ENCODE data around the gene MRFAP1.

GRCh38 chr4:6620296-6620695, 20.2 kb upstream of the MRFAP1 start:
- TF ChIP-seq, protein P1, sequence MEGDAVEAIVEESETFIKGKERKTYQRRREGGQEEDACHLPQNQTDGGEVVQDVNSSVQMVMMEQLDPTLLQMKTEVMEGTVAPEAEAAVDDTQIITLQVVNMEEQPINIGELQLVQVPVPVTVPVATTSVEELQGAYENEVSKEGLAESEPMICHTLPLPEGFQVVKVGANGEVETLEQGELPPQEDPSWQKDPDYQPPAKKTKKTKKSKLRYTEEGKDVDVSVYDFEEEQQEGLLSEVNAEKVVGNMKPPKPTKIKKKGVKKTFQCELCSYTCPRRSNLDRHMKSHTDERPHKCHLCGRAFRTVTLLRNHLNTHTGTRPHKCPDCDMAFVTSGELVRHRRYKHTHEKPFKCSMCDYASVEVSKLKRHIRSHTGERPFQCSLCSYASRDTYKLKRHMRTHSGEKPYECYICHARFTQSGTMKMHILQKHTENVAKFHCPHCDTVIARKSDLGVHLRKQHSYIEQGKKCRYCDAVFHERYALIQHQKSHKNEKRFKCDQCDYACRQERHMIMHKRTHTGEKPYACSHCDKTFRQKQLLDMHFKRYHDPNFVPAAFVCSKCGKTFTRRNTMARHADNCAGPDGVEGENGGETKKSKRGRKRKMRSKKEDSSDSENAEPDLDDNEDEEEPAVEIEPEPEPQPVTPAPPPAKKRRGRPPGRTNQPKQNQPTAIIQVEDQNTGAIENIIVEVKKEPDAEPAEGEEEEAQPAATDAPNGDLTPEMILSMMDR (IDR thresholded peaks at IDR 0.05), result no peak
- no peak for TF ChIP-seq POLR2A (IDR thresholded peaks at IDR 0.05)
- no peak for TF ChIP-seq POLR2AphosphoS5 (IDR thresholded peaks at IDR 0.05; ENCODE audit: insufficient read depth in 1 of 2, low read depth in 1 of 2)
